BJ (cell line): ENCODE results near the gene SYMPK. TPM values are rescaled to one million over a fixed set of nuclear protein-coding genes. Genes with fewer than 3 reads are reported as not detected.
A peak's percentile ranks its signal among the peaks of the same experiment; 100 is the strongest.

Experiments used
- CTCF ChIA-PET: fragments of 350-600 bp; formaldehyde crosslinking; extraction: SDS; loops from one replicate; lab custom pipeline; 2021; ENCODE audit warnings: antibody characterized with exemption, inconsistent platforms; lab: Yijun Ruan, JAX
- POLR2A ChIA-PET: fragments of 300-600 bp; sonication (Branson Sonifier 250); formaldehyde crosslinking; extraction: SDS; loops from one replicate; lab custom pipeline; 2021; ENCODE audit warnings: antibody characterized with exemption; lab: Charles Lee
- DNase-seq: peaks from one replicate; pipeline ENCODE4 v3.0.0-alpha.2; 2011; ENCODE audit warnings: low read depth
- H3K27me3 ChIP-seq: 2 replicates; pipeline ENCODE4 v1.6.0; 2011; ENCODE audit warnings: low read length; ENCODE audit not compliant: control insufficient read depth, insufficient read depth
- H3K36me3 ChIP-seq: 2 replicates; pipeline ENCODE4 v1.5.1; 2011; ENCODE audit warnings: low read length; ENCODE audit not compliant: control insufficient read depth, insufficient read depth
- H3K4me3 ChIP-seq: 2 replicates; pipeline ENCODE4 v1.5.1; 2011; ENCODE audit warnings: low read depth, mild to moderate bottlenecking, control low read depth, low read length
- CTCF ChIP-seq: IDR thresholded peaks from 2 replicates; pipeline ENCODE4 v1.5.1; 2011; ENCODE audit warnings: low read depth, mild to moderate bottlenecking, control low read depth, inconsistent platforms, low read length, moderate library complexity; ENCODE audit not compliant: insufficient read depth
- polyA plus RNA-seq: library from polyadenylated mRNA; depleted of rRNA; stranded (reverse); fragments of >200 nt; gene quantifications from 2 replicates; pipeline ENCODE4 v1.2.3, GENCODE V29; 2011

The SYMPK gene
- polyA plus RNA-seq, 1 experiment: 60.2 TPM

DNA sequence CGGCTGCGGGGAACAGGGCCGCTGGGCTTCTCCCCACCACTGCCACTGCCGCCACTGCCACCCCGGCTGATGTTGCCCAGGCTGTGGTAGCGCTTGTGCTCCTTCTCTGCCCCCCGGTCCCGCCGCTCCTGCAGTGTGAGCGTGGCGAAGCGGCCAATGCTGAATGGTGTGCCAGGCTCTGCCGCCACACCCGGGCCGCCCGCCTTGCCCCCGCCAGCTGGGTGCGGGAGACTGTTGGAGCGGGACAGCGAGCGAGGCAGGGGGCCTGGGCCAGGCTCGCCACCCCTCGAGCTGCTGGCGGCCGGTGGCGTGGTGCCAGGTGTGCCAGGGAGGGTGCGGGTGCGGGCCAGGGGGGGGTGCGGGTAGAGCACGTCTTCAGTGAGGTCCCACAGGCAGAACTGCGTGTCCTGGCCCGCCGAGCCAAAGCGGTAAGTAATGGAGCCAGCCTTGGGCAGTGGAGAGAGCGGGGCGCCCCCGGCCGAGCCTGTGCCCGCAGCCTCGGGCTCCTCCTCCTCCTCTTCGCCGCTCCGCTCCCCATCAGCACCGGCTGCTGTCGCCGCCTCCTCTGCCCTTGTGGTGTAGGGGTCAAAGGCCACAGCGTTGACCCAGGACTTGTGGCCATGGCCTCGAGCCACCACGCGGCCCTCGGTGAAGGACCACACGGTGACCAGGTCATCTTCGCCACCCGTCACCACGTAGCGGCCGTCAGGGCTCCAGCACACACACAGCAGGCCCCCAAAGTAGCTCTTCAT is 77.0 kb downstream of the SYMPK start:
- no peak for DNase-seq
- ChIA-PET CTCF (no interaction called here), POLR2A (no interaction called here)
- TF ChIP-seq CTCF: no peak
- Histone ChIP-seq H3K4me3 (no peak overlapping the region), H3K27me3 (no peaks in the 10 kb centered on the region), H3K36me3 (peaks cover 32% of the 10 kb centered on the region)

DNA sequence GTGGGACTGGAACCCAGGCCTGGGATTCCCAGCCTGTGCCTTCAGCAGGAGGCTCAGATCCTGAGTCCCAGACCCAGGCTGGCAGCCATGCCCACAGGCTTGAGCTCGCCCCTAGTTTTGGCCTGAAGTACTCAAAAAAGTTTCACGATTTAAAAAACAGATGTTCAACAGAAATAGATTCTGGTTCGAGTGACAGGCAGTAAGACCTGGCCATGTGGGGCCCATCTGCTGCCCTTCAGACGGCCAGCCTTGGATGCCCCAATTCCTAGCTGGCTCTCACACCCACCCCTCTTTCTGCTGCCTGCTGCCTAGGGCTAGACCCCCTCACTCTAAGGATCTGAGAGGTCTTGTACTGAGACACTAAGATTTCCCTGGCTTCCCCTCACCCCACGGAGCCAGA is 77.8 kb downstream of the SYMPK start:
- ChIA-PET POLR2A (no interaction called here), CTCF (no interaction called here)
- DNase-seq: no peak
- H3K4me3 ChIP-seq: no peak overlapping the region
- peaks cover 30% of the 10 kb centered on the region for H3K36me3 ChIP-seq
- TF ChIP-seq CTCF: no peak
- H3K27me3 ChIP-seq: no peaks in the 10 kb centered on the region

DNA sequence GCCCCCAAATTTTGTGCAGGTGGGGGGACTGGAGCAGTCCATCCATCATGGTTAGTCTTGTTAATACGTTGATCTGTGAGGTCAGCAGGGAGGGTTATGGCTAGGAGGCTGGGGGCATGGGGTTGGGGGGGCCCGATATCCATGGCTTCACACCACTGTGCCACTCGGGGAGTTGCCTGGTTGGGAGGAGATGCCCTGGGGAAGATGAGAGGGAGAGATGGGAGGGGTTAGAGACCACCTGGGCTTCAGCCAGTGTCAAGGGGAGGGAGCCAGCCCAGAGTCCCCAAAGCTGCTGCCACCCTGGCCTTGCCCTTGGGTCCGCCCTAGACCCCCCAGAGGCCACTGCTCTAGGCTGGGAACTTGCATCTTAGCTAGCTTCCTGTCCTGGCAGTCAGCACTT is 78.9 kb downstream of the SYMPK start:
- TF ChIP-seq CTCF: no peak
- H3K36me3 ChIP-seq: peaks cover 29% of the 10 kb centered on the region
- DNase-seq: no peak
- POLR2A ChIA-PET: interaction anchor here (1.1 kb wide), 1 partner anchor 14 kb away, joined by 9 read pairs; no protein-coding TSS in a partner anchor
- no peak overlapping the region for H3K4me3 ChIP-seq
- no peaks in the 10 kb centered on the region for H3K27me3 ChIP-seq
- CTCF ChIA-PET: interaction anchor here (0.6 to 4.1 kb wide), 3 partner anchors 12 to 33 kb away, joined by 3 to 31 read pairs (median 11); no protein-coding TSS in a partner anchor

DNA sequence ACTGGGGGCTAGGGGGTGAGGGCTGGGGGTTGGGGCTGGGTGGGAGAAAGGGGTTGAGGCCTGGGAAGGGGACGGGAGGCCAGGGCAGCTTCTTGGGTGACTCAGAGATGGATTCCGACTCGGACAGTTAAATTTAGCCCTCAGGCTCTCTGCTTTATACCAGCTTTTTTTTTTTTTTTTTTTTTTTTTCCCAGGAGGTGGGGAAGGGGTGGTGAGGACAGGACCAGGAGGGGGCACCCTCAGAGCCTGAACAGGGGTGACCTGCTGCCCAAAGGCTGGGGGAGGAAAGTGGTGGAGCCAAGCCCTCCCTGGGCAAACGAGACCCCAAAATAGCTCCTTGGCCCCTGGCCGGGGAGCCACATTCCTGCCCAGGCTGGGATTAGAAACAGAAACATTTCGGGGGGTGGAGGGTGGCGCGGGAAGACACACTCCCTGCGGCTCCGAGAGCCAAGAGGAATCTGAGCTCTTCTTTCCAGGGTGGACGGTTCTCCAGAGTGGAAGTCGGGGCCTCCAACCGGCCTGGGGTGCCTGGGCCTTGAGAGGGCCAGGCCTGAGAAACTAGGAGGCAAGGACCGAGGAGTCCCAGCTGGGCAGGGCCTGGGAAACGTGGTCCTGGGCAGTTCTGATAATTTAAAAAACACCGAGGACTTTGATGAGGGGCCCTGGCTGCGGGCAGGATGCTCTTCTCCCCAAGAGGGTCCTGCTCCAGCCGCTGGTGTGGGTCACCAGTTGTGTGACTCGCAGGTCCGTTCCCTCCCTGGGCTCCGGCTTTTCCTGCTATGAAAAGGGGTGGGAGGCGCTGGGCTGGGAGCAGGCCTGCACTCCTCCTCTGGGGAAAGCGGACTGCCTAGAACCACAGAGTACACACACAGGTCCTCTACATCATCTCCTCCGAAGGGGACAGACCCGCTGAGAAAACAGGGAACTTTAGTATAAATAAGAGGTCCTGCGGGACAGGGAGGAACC is 79.8 kb downstream of the SYMPK start:
- ChIA-PET POLR2A (interaction anchor here (0.5 to 1.4 kb wide), 11 partner anchors 10 to 603 kb away, joined by 3 to 24 read pairs (median 8); partner anchors contain the start of genes DMWD, IRF2BP1, QPCTL and SIX5), CTCF (interaction anchor here (1.0 to 4.1 kb wide), 9 partner anchors 9 to 91 kb away, joined by 3 to 31 read pairs (median 11); partner anchors contain the start of genes DMWD, QPCTL and SIX5)
- DNase-seq: peak; percentile 42
- no peak for TF ChIP-seq CTCF
- Histone ChIP-seq H3K4me3 (peak overlapping the region; percentile 77), H3K27me3 (no peaks in the 10 kb centered on the region), H3K36me3 (peaks cover 30% of the 10 kb centered on the region)
